WTC11 (cell line): ENCODE data around the gene DOCK8. TPM values are rescaled to one million over a fixed set of nuclear protein-coding genes. Genes with fewer than 3 reads are reported as not detected.

Experiments used
- ATAC-seq: fragments of 200-7000 bp; cut with Tn5 transposase; 2 replicates; pipeline ENCODE4 v1.10.0; 2021; ENCODE audit warnings: mild to moderate bottlenecking, moderate library complexity
- CTCF ChIA-PET: fragments of 300-600 bp; sonication (Branson Sonifier 250); formaldehyde crosslinking; loops from one replicate; lab custom pipeline; 2021; ENCODE audit warnings: antibody characterized with exemption; lab: Charles Lee
- POLR2A ChIA-PET: fragments of 350-600 bp; sonication (Branson Sonifier 250); formaldehyde crosslinking; loops from one replicate; lab custom pipeline; 2021; ENCODE audit warnings: antibody characterized with exemption; lab: Charles Lee
- DNase-seq: peaks from one replicate; pipeline ENCODE4 v3.0.0; 2021; ENCODE audit warnings: low spot score
- H3K27ac Mint-ChIP-seq: 2 replicates; pipeline ENCODE4 v1.8.0; 2021; ENCODE audit warnings: mixed read lengths
- H3K27me3 Mint-ChIP-seq: 2 replicates; pipeline ENCODE4 v1.8.0; 2021; ENCODE audit warnings: low read depth, mild to moderate bottlenecking, moderate library complexity, mixed read lengths
- H3K36me3 Mint-ChIP-seq: 2 replicates; pipeline ENCODE4 v1.8.0; 2021; ENCODE audit warnings: mixed read lengths
- H3K4me1 Mint-ChIP-seq: 2 replicates; pipeline ENCODE4 v1.8.0; 2022; ENCODE audit warnings: mixed read lengths
- H3K4me3 Mint-ChIP-seq: 2 replicates; pipeline ENCODE4 v1.8.0; 2021; ENCODE audit warnings: mild to moderate bottlenecking, moderate library complexity, mixed read lengths
- H3K9me3 Mint-ChIP-seq: 2 replicates; pipeline ENCODE4 v1.8.0; 2021; ENCODE audit warnings: mixed read lengths
- ARID4B ChIP-seq: sonication (generic); formaldehyde crosslinking; IDR thresholded peaks from 2 replicates; pipeline ENCODE4 v1.8.0; 2023; ENCODE audit warnings: missing genetic modification reagents, mild to moderate bottlenecking, borderline replicate concordance
- CTCF ChIP-seq: fragments of 200-600 bp; IDR thresholded peaks from 2 replicates; pipeline ENCODE4 v1.8.0; 2022; ENCODE audit warnings: antibody characterized with exemption
- ELF4 ChIP-seq: sonication (generic); formaldehyde crosslinking; IDR thresholded peaks from 2 replicates; pipeline ENCODE4 v1.8.1; 2022; ENCODE audit warnings: low read depth, mild to moderate bottlenecking, moderate library complexity, missing genetic modification reagents
- GABPB1 ChIP-seq: sonication (generic); formaldehyde crosslinking; IDR thresholded peaks from 2 replicates; pipeline ENCODE4 v1.8.1; 2023; ENCODE audit warnings: mild to moderate bottlenecking, missing genetic modification reagents
- HMGXB4 ChIP-seq: sonication (generic); formaldehyde crosslinking; IDR thresholded peaks from 2 replicates; pipeline ENCODE4 v1.8.1; 2023; ENCODE audit warnings: mild to moderate bottlenecking, moderate library complexity, missing genetic modification reagents
- KAT7 ChIP-seq: sonication (generic); formaldehyde crosslinking; IDR thresholded peaks from 2 replicates; pipeline ENCODE4 v1.8.1; 2023; ENCODE audit warnings: missing genetic modification reagents, mild to moderate bottlenecking, borderline replicate concordance
- NR2C2 ChIP-seq: sonication (generic); formaldehyde crosslinking; IDR thresholded peaks from 2 replicates; pipeline ENCODE4 v1.8.0; 2022; ENCODE audit warnings: mild to moderate bottlenecking, missing genetic modification reagents
- PRRX2 ChIP-seq: fragments of 250-450 bp; sonication (Bioruptor Pico); IDR thresholded peaks from 2 replicates; pipeline ENCODE4 v1.8.0; 2021; ENCODE audit warnings: mild to moderate bottlenecking
- SMAD3 ChIP-seq: sonication (generic); formaldehyde crosslinking; IDR thresholded peaks from 2 replicates; pipeline ENCODE4 v1.8.0; 2022; ENCODE audit warnings: missing genetic modification reagents, mild to moderate bottlenecking, borderline replicate concordance
- SOX15 ChIP-seq: fragments of 250-450 bp; sonication (Bioruptor Pico); IDR thresholded peaks from 2 replicates; pipeline ENCODE4 v1.9.0; 2021; ENCODE audit warnings: mild to moderate bottlenecking
- TEAD1 ChIP-seq: sonication (generic); formaldehyde crosslinking; IDR thresholded peaks from 2 replicates; pipeline ENCODE4 v1.8.0; 2022; ENCODE audit warnings: mild to moderate bottlenecking, missing genetic modification reagents
- TP53 ChIP-seq: sonication (generic); formaldehyde crosslinking; IDR thresholded peaks from 2 replicates; pipeline ENCODE4 v1.8.1; 2023; ENCODE audit warnings: mild to moderate bottlenecking, missing genetic modification reagents
- USF2 ChIP-seq: sonication (generic); formaldehyde crosslinking; IDR thresholded peaks from 2 replicates; pipeline ENCODE4 v1.8.1; 2023; ENCODE audit warnings: mild to moderate bottlenecking, missing genetic modification reagents, moderate library complexity
- ZMAT4 ChIP-seq: fragments of 250-450 bp; sonication (Bioruptor Pico); IDR thresholded peaks from 2 replicates; pipeline ENCODE4 v1.9.0; 2021; ENCODE audit warnings: mild to moderate bottlenecking
- ZNF396 ChIP-seq: fragments of 250-450 bp; sonication (Bioruptor Pico); IDR thresholded peaks from 2 replicates; pipeline ENCODE4 v1.8.0; 2021; ENCODE audit warnings: mild to moderate bottlenecking, moderate library complexity, borderline replicate concordance
- ZNF512 ChIP-seq: sonication (generic); formaldehyde crosslinking; IDR thresholded peaks from 2 replicates; pipeline ENCODE4 v1.8.1; 2022; ENCODE audit warnings: missing genetic modification reagents, borderline replicate concordance
- ZSCAN18 ChIP-seq: fragments of 250-450 bp; sonication (Bioruptor Pico); IDR thresholded peaks from 2 replicates; pipeline ENCODE4 v2.1.2; 2022; ENCODE audit warnings: mild to moderate bottlenecking, moderate library complexity
- total RNA-seq: library from RNA; stranded (reverse); gene quantifications from 3 replicates; pipeline ENCODE4 v1.2.3, GENCODE V29; 2021

Gene DOCK8
- total RNA-seq, 1 experiment from 2014 or later = 3.2 TPM

- no peak for TF ChIP-seq USF2 (CRISPR knock-in tag)
- no peak for TF ChIP-seq TP53 (CRISPR knock-in tag)
- TF ChIP-seq PRRX2 (CRISPR knock-in tag) = no peak
- no peak for TF ChIP-seq TEAD1 (CRISPR knock-in tag)
- no peak for TF ChIP-seq GABPB1 (CRISPR knock-in tag)
- TF ChIP-seq, all 79 proteins: peak for 0
- no peak for ATAC-seq
- ChIA-PET POLR2A (no interaction called here), CTCF (no interaction called here)
- DNase-seq = no peak
- peaks cover 9% of the 10 kb centered on the region for H3K4me1 Mint-ChIP-seq
- H3K9me3 Mint-ChIP-seq = peaks cover 11% of the 10 kb centered on the region
- no peak overlapping the region for H3K27ac Mint-ChIP-seq
- no peaks in the 10 kb centered on the region for H3K27me3 Mint-ChIP-seq
- H3K4me3 Mint-ChIP-seq = no peak overlapping the region
- no peaks in the 10 kb centered on the region for H3K36me3 Mint-ChIP-seq
Measured at GRCh38 chr9:303502-303901, 88.8 kb downstream of the DOCK8 start.

GRCh38 chr9:304106-304505 lies 89.4 kb downstream of the DOCK8 start:
- H3K27ac Mint-ChIP-seq = no peak overlapping the region

GRCh38 chr9:304519-305185 lies 90.0 kb downstream of the DOCK8 start:
- DNase-seq = peak; percentile 13
- TF ChIP-seq ARID4B (CRISPR knock-in tag) = no peak
- TF ChIP-seq NR2C2 (CRISPR knock-in tag) = no peak
- TF ChIP-seq ZNF396 = no peak
- no peak for TF ChIP-seq ZMAT4 (CRISPR knock-in tag)
- TF ChIP-seq ELF4 (CRISPR knock-in tag) = no peak
- no peak for TF ChIP-seq CTCF
- no peak for TF ChIP-seq SOX15 (CRISPR knock-in tag)
- TF ChIP-seq KAT7 (CRISPR knock-in tag) = no peak
- TF ChIP-seq ZNF512 (CRISPR knock-in tag) = no peak
- TF ChIP-seq ZSCAN18 (CRISPR knock-in tag) = no peak
- TF ChIP-seq HMGXB4 (CRISPR knock-in tag) = no peak
- TF ChIP-seq, all 79 proteins: peak for 0
- H3K27ac Mint-ChIP-seq = no peak overlapping the region
- H3K27me3 Mint-ChIP-seq = no peaks in the 10 kb centered on the region
- POLR2A ChIA-PET = no interaction called here
- peak; percentile 61 for ATAC-seq
- CTCF ChIA-PET = interaction anchor here (1.0 kb wide), 1 partner anchor 90 kb away, joined by 4 read pairs; the partner anchor contains the start of gene DOCK8
- H3K4me3 Mint-ChIP-seq = no peak overlapping the region
- H3K9me3 Mint-ChIP-seq = peaks cover 11% of the 10 kb centered on the region
- peaks cover 9% of the 10 kb centered on the region for H3K4me1 Mint-ChIP-seq
- H3K36me3 Mint-ChIP-seq = no peaks in the 10 kb centered on the region

More at GRCh38 chr9:304106-304505, 89.4 kb downstream of the DOCK8 start:
- no peak for TF ChIP-seq SMAD3 (CRISPR knock-in tag)
- Mint-ChIP-seq H3K27me3 (no peaks in the 10 kb centered on the region), H3K36me3 (no peaks in the 10 kb centered on the region), H3K9me3 (peaks cover 11% of the 10 kb centered on the region), H3K4me1 (peaks cover 9% of the 10 kb centered on the region), H3K4me3 (no peak overlapping the region)
- no peak for DNase-seq
- POLR2A ChIA-PET = no interaction called here
- no peak for ATAC-seq
- CTCF ChIA-PET = interaction anchor here (1.0 kb wide), 1 partner anchor 89 kb away, joined by 4 read pairs; the partner anchor contains the start of gene DOCK8
